ENCODE data around the gene RNF38. TPM values are rescaled to one million over a fixed set of nuclear protein-coding genes. Genes with fewer than 3 reads are reported as not detected.
"Not testable (repeated sequence)": the region's sequence is repeated elsewhere in the genome, so short reads cannot be mapped to it uniquely, and the experiment has no call there.

RNF38 gene
- total RNA-seq: 10 to 100 TPM; 39.5 to 40.0 TPM

GRCh38 chr9:36399980-36400331 is at the start of gene RNF38:
Gene RNF38, minus strand, starts transcription at chr9:36400269. Its CDS starts 161 bp downstream, at chr9:36400108.
- Mint-ChIP-seq H3K9me3 (ENCODE audit: insufficient read depth) (no peaks in the 10 kb centered on the region), H3K4me1 (ENCODE audit: low read depth) (peaks cover 46% of the 10 kb centered on the region), H3K4me3 (peak within 1 kb of the TSS; percentile 91), H3K36me3 (ENCODE audit: low read depth) (peaks cover 18% of the 10 kb centered on the region), H3K27ac (peak within 1 kb of the TSS; percentile 95), H3K27me3 (ENCODE audit: low read depth) (no peaks in the 10 kb centered on the region)
- DNase-seq (peak; percentile 77), ATAC-seq (no peak)
- CTCF ChIA-PET: interaction anchor here (1.0 to 2.0 kb wide), 2 partner anchors 24 to 156 kb away, joined by 3 to 9 read pairs; no protein-coding TSS in a partner anchor
- POLR2A ChIA-PET: interaction anchor here (0.6 to 2.0 kb wide), 6 partner anchors 50 to 210 kb away, joined by 3 to 11 read pairs (median 5); partner anchors contain the start of genes CLTA and GNE

DNA sequence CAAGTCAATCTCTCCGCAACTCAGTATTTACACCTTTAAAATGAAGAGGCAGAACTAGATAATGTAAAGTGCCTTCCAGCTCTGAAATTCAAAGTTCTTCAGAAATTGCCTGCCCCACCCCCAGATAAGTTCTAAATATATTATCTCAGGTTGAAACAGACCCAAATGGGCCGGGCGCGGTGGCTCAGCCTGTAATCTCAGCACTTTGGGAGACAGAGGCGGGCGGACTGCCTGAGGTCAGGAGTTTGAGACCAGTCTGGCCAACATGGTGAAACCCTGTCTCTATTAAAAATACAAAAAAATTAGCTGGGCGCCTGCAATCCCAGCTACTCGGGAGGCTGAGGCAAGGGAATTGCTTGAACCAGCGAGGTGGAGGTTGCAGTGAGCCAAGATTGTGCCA is 48.5 kb upstream of the RNF38 start:
- ATAC-seq; H3K9me3 Mint-ChIP-seq (ENCODE audit: insufficient read depth); H3K36me3 Mint-ChIP-seq (ENCODE audit: low read depth); H3K4me3 Mint-ChIP-seq; H3K27ac Mint-ChIP-seq; H3K27me3 Mint-ChIP-seq (ENCODE audit: low read depth); POLR2A ChIA-PET; DNase-seq: not testable (repeated sequence)
- H3K4me1 Mint-ChIP-seq (ENCODE audit: low read depth): peaks cover 16% of the 10 kb centered on the region
- CTCF ChIA-PET: interaction anchor here (0.8 to 2.7 kb wide), 5 partner anchors 9 to 108 kb away, joined by 3 to 25 read pairs (median 9); no protein-coding TSS in a partner anchor

- H3K4me1 Mint-ChIP-seq (ENCODE audit: low read depth): peaks cover 18% of the 10 kb centered on the region
- no peak overlapping the region for H3K27ac Mint-ChIP-seq
- CTCF ChIA-PET: interaction anchor here (0.8 to 2.7 kb wide), 6 partner anchors 9 to 176 kb away, joined by 3 to 25 read pairs (median 7); no protein-coding TSS in a partner anchor
- ATAC-seq (no peak), DNase-seq (no peak)
- POLR2A ChIA-PET: no interaction called here
- H3K9me3 Mint-ChIP-seq (ENCODE audit: insufficient read depth): no peaks in the 10 kb centered on the region
- H3K4me3 Mint-ChIP-seq: no peak overlapping the region
- H3K27me3 Mint-ChIP-seq (ENCODE audit: low read depth): no peaks in the 10 kb centered on the region
- H3K36me3 Mint-ChIP-seq (ENCODE audit: low read depth): peaks cover 5% of the 10 kb centered on the region
Observed at GRCh38 chr9:36448017-36448416, 47.9 kb upstream of the RNF38 start.

DNA sequence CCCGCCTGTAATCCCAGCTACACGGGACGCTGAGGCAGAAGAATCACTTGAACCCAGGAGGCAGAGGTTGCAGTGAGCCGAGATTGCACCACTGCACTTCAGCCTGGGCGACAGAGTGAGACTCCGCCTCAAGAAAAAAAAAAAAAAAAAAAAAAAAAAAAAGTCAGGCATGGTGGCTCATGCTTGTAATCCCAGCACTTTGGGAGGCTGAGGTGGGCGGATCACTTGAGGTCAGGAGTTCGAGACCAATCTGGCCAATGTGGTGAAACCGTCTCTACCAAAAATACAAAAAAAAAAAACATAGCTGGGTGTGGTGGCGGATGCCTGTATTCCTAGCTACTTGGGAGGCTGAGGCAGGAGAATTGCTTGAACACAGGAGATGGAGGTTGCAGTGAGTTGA is 46.6 kb upstream of the RNF38 start:
- H3K27me3 Mint-ChIP-seq (ENCODE audit: low read depth); H3K27ac Mint-ChIP-seq; H3K36me3 Mint-ChIP-seq (ENCODE audit: low read depth); H3K9me3 Mint-ChIP-seq (ENCODE audit: insufficient read depth); DNase-seq; POLR2A ChIA-PET; H3K4me3 Mint-ChIP-seq; ATAC-seq: not testable (repeated sequence)
- CTCF ChIA-PET: interaction anchor here (1.4 to 2.5 kb wide), 2 partner anchors 39 to 282 kb away, joined by 3 to 25 read pairs; no protein-coding TSS in a partner anchor
- peaks cover 29% of the 10 kb centered on the region for H3K4me1 Mint-ChIP-seq (ENCODE audit: low read depth)

- POLR2A ChIA-PET: no interaction called here
- H3K27me3 Mint-ChIP-seq (ENCODE audit: low read depth): no peaks in the 10 kb centered on the region
- peaks cover 2% of the 10 kb centered on the region for H3K36me3 Mint-ChIP-seq (ENCODE audit: low read depth)
- no peak overlapping the region for H3K4me3 Mint-ChIP-seq
- no peaks in the 10 kb centered on the region for H3K9me3 Mint-ChIP-seq (ENCODE audit: insufficient read depth)
- no peak overlapping the region for H3K27ac Mint-ChIP-seq
- DNase-seq: no peak
- H3K4me1 Mint-ChIP-seq (ENCODE audit: low read depth): peaks cover 30% of the 10 kb centered on the region
- no peak for ATAC-seq
- CTCF ChIA-PET: interaction anchor here (1.1 to 1.4 kb wide), 3 partner anchors 9 to 283 kb away, joined by 3 to 4 read pairs (median 3); no protein-coding TSS in a partner anchor
Observed at GRCh38 chr9:36445800-36446361, 45.8 kb upstream of the RNF38 start.

GRCh38 chr9:36444203-36444602 is 44.1 kb upstream of the RNF38 start:
- ATAC-seq (no peak), DNase-seq (no peak)
- no peaks in the 10 kb centered on the region for H3K27me3 Mint-ChIP-seq (ENCODE audit: low read depth)
- POLR2A ChIA-PET: interaction anchor here (0.5 kb wide), 1 partner anchor 263 kb away, joined by 3 read pairs; no protein-coding TSS in a partner anchor
- peaks cover 31% of the 10 kb centered on the region for H3K4me1 Mint-ChIP-seq (ENCODE audit: low read depth)
- CTCF ChIA-PET: interaction anchor here (0.9 to 4.9 kb wide), 3 partner anchors 13 to 284 kb away, joined by 3 to 30 read pairs (median 4); no protein-coding TSS in a partner anchor
- H3K4me3 Mint-ChIP-seq: no peak overlapping the region
- peaks cover 2% of the 10 kb centered on the region for H3K36me3 Mint-ChIP-seq (ENCODE audit: low read depth)
- peak overlapping the region; percentile 2 for H3K27ac Mint-ChIP-seq
- H3K9me3 Mint-ChIP-seq (ENCODE audit: insufficient read depth): no peaks in the 10 kb centered on the region

GRCh38 chr9:36443581-36443980 is 43.5 kb upstream of the RNF38 start:
- Mint-ChIP-seq H3K27me3 (ENCODE audit: low read depth) (no peaks in the 10 kb centered on the region), H3K27ac (no peak overlapping the region), H3K9me3 (ENCODE audit: insufficient read depth) (no peaks in the 10 kb centered on the region), H3K36me3 (ENCODE audit: low read depth) (peaks cover 2% of the 10 kb centered on the region), H3K4me1 (ENCODE audit: low read depth) (peaks cover 32% of the 10 kb centered on the region), H3K4me3 (no peak overlapping the region)
- CTCF ChIA-PET: interaction anchor here (4.9 kb wide), 1 partner anchor 36 kb away, joined by 30 read pairs; no protein-coding TSS in a partner anchor
- no peak for ATAC-seq
- POLR2A ChIA-PET: no interaction called here
- no peak for DNase-seq

DNA sequence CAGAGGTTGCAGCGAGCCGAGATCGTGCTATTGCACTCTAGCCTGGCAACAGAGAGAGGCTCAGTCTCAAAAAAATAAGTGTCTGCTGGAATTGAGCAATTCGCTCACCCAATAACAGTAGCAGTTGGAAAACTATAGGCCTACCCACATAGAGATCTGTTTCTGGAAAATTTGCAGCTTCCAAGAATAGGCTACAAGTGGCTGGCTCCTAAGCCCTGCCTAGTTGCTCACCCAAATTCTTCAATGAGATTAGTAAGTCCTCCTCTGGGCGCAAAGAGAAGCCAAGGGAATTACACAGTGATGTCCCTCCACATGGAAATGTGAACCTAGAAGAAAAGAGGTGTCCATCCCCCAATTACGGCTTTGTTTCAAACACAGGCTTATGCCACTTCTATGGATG is 42.6 kb upstream of the RNF38 start:
- DNase-seq (no peak), ATAC-seq (no peak)
- H3K4me1 Mint-ChIP-seq (ENCODE audit: low read depth): peaks cover 38% of the 10 kb centered on the region
- no peaks in the 10 kb centered on the region for H3K9me3 Mint-ChIP-seq (ENCODE audit: insufficient read depth)
- no peak overlapping the region for H3K4me3 Mint-ChIP-seq
- no peaks in the 10 kb centered on the region for H3K27me3 Mint-ChIP-seq (ENCODE audit: low read depth)
- ChIA-PET CTCF (interaction anchor here (1.1 to 4.9 kb wide), 4 partner anchors 7 to 113 kb away, joined by 3 to 30 read pairs (median 17); no protein-coding TSS in a partner anchor), POLR2A (interaction anchor here (1.2 kb wide), 1 partner anchor 46 kb away, joined by 3 read pairs; no protein-coding TSS in a partner anchor)
- peaks cover 5% of the 10 kb centered on the region for H3K36me3 Mint-ChIP-seq (ENCODE audit: low read depth)
- no peak overlapping the region for H3K27ac Mint-ChIP-seq

GRCh38 chr9:36441966-36442365 is 41.9 kb upstream of the RNF38 start:
- ATAC-seq (peak; percentile 47), DNase-seq (no peak)
- Mint-ChIP-seq H3K36me3 (ENCODE audit: low read depth) (peaks cover 5% of the 10 kb centered on the region), H3K27me3 (ENCODE audit: low read depth) (no peaks in the 10 kb centered on the region), H3K27ac (peak overlapping the region; percentile 0), H3K4me3 (no peak overlapping the region), H3K9me3 (ENCODE audit: insufficient read depth) (no peaks in the 10 kb centered on the region), H3K4me1 (ENCODE audit: low read depth) (peaks cover 38% of the 10 kb centered on the region)
- POLR2A ChIA-PET: interaction anchor here (1.2 kb wide), 1 partner anchor 46 kb away, joined by 3 read pairs; no protein-coding TSS in a partner anchor
- CTCF ChIA-PET: interaction anchor here (0.9 to 4.9 kb wide), 6 partner anchors 8 to 114 kb away, joined by 3 to 30 read pairs (median 9); no protein-coding TSS in a partner anchor

DNA sequence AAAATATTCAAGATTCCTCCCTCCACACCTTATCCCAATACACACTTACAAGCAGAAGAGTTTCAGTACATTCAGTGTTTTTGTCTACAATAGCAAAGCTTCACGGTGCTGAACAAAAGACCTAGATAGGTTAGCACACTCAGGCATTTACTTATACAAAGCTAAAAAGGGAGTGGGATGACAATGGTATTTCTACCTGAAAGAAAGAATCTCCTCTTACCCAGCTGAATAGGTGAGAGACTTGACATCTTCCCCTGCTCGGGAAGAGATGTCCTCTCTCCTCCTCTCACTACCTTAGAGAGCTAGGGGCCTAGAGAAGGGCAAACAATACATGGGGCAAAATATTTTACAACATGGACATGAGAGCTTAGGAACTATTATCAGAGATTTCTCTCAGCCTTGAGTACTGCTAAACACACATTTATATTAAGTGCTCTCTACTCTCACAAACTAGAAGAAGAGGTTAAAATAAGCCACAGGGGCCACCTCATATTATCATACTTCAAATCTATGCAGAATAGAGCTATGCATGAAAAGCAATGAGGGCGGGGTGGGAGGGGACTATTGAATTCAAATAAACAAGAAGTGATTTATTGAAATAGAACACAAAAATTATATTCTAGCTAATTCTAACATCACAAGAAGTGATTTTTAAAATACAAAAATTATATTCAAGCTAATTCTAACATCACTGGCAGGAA is 38.6 kb upstream of the RNF38 start:
- Mint-ChIP-seq H3K9me3 (ENCODE audit: insufficient read depth) (no peaks in the 10 kb centered on the region), H3K27me3 (ENCODE audit: low read depth) (no peaks in the 10 kb centered on the region), H3K27ac (no peak overlapping the region), H3K4me3 (no peak overlapping the region), H3K36me3 (ENCODE audit: low read depth) (peaks cover 2% of the 10 kb centered on the region), H3K4me1 (ENCODE audit: low read depth) (peaks cover 24% of the 10 kb centered on the region)
- ATAC-seq (no peak), DNase-seq (no peak)
- ChIA-PET CTCF (interaction anchor here (0.7 to 4.6 kb wide), 5 partner anchors 11 to 117 kb away, joined by 3 to 38 read pairs (median 5); no protein-coding TSS in a partner anchor), POLR2A (no interaction called here)

GRCh38 chr9:36437790-36438189 is 37.7 kb upstream of the RNF38 start:
- Mint-ChIP-seq H3K4me3 (no peak overlapping the region), H3K9me3 (ENCODE audit: insufficient read depth) (no peaks in the 10 kb centered on the region), H3K27ac (no peak overlapping the region), H3K4me1 (ENCODE audit: low read depth) (peaks cover 19% of the 10 kb centered on the region), H3K27me3 (ENCODE audit: low read depth) (no peaks in the 10 kb centered on the region), H3K36me3 (ENCODE audit: low read depth) (peaks cover 2% of the 10 kb centered on the region)
- DNase-seq (no peak), ATAC-seq (no peak)
- CTCF ChIA-PET: interaction anchor here (0.8 to 4.6 kb wide), 5 partner anchors 12 to 118 kb away, joined by 3 to 38 read pairs (median 5); no protein-coding TSS in a partner anchor
- POLR2A ChIA-PET: no interaction called here

Data from activated CD8-positive, alpha-beta T cell treated with anti-CD3 and anti-CD28 coated beads, Interleukin-2, amount 10 ng/mL, durations not matched to agents 7 days and 5 days (primary cell).